ENCODE results near the gene ETNK2. TPM values are rescaled to one million over a fixed set of nuclear protein-coding genes. Genes with fewer than 3 reads are reported as not detected.

The ETNK2 gene
- total RNA-seq, 4 donors from 2014 or later: 0.35 to 9.7 (median 5.7) TPM; not detected in 1

- H3K27me3 ChIP-seq: no peaks in the 10 kb centered on the region
- TF ChIP-seq POLR2A (IDR thresholded peaks at IDR 0.05): no peak
- TF ChIP-seq CTCF (IDR thresholded peaks at IDR 0.05): no peak
These were observed 45.2 kb upstream of the ETNK2 start for GRCh38 chr1:204197068-204197467.

DNA sequence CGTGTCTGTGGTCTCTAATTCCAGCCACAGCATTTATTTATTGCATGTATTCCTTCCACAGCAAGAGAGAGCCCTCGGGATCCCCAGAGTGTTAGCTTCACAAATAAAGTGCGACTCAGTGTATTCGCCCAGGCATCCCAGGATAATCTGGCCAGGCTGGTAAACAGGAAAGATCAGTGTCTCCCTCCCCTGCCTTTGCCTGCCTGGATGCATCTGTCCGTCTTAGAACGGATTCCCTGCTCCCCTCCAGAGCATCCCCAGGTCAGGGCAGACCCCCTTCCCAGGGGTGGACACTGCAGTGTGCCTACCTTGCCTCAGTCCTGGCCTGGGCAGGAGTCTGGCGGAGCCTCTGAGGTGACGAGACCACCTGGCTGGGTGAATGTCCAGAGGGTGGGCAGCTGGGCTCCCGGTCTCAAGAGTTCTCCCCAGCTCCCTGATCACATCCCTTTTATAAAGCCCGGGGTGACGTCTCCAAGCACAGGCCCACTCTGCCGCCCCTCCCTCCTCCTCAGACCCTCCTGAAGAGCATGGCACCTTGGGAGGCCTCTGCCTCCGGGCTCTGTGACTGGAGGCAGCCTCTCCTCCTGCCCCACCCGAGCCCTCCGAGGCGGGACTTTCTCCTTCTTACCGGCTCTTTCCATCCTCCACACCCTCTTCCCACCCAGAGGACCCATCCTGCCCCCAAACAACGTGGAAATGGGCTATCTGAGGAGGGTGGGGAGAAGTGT, 44.4 kb upstream of the ETNK2 start, which contains the start of gene KISS1:
TSS of gene KISS1 (minus strand) at position 424 of the 728 bp plus-strand sequence. CDS start 3,615 bp downstream, outside the sequence.
- Histone ChIP-seq H3K27ac (no peak within 1 kb of the TSS), H3K27me3 (no peaks in the 10 kb centered on the region), H3K4me3 (no peak within 1 kb of the TSS), H3K36me3 (no peaks in the 10 kb centered on the region), H3K9me3 (no peaks in the 10 kb centered on the region), H3K4me1 (no peaks in the 10 kb centered on the region)
- TF ChIP-seq POLR2A (IDR thresholded peaks at IDR 0.05): no peak
- no peak for TF ChIP-seq CTCF (IDR thresholded peaks at IDR 0.05)
- no peak for DNase-seq

More at GRCh38 chr1:204197068-204197467, 45.2 kb upstream of the ETNK2 start:
- no peaks in the 10 kb centered on the region for H3K4me1 ChIP-seq
- H3K4me3 ChIP-seq: no peak overlapping the region
- no peaks in the 10 kb centered on the region for H3K36me3 ChIP-seq
- no peaks in the 10 kb centered on the region for H3K9me3 ChIP-seq
- DNase-seq: no peak
- no peak overlapping the region for H3K27ac ChIP-seq

DNA sequence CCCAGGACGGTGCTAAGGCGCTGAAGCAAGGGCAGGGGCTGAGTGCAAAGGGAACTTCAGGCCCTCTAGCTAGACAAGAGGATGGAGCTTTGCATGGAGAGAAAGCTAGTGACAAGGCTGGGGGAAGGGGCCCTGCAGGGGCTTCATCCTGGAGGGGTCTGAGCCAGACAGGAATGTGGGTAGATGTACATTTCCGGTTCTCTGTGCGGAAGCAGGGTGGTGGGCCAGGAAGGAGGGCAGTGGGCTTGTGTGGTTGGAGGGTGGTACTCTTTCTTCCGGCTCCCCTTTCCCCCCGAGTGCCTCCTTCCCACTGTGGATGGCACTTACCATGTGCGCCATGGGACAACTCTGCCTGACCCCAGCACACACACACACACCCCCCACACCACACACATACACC, 42.9 kb upstream of the ETNK2 start:
- H3K9me3 ChIP-seq: no peaks in the 10 kb centered on the region
- H3K36me3 ChIP-seq: no peaks in the 10 kb centered on the region
- H3K27me3 ChIP-seq: no peaks in the 10 kb centered on the region
- TF ChIP-seq POLR2A (IDR thresholded peaks at IDR 0.05) (no peak), CTCF (IDR thresholded peaks at IDR 0.05) (no peak)
- H3K4me3 ChIP-seq: no peak overlapping the region
- no peak overlapping the region for H3K27ac ChIP-seq
- no peaks in the 10 kb centered on the region for H3K4me1 ChIP-seq
- peak in 1 of 3 donors; percentile 13 for DNase-seq

DNA sequence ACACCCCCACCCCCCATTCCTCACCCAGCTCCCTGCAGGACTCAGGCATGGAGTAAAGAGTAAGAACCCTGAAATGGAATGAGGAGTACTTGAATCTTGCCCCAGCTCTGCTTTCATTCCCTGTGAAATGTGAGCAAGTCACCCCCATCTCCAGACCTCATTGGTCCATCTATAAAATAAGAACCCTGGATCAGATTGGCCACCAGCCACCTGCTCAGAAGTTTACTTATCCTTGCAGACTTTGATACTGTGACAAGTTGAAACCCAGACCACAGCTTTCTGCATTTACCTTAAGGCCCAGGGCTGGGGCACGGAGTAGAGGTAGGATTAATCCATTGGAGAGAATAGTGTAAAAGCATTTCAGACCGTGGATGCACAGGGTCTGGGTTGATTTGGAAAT, 42.2 kb upstream of the ETNK2 start:
- Histone ChIP-seq H3K27ac (no peak overlapping the region), H3K9me3 (no peaks in the 10 kb centered on the region), H3K36me3 (no peaks in the 10 kb centered on the region), H3K27me3 (no peaks in the 10 kb centered on the region), H3K4me1 (no peaks in the 10 kb centered on the region), H3K4me3 (no peak overlapping the region)
- TF ChIP-seq POLR2A (IDR thresholded peaks at IDR 0.05): no peak
- TF ChIP-seq CTCF (IDR thresholded peaks at IDR 0.05): no peak
- DNase-seq: peak in 1 of 3 donors; percentile 41

DNA sequence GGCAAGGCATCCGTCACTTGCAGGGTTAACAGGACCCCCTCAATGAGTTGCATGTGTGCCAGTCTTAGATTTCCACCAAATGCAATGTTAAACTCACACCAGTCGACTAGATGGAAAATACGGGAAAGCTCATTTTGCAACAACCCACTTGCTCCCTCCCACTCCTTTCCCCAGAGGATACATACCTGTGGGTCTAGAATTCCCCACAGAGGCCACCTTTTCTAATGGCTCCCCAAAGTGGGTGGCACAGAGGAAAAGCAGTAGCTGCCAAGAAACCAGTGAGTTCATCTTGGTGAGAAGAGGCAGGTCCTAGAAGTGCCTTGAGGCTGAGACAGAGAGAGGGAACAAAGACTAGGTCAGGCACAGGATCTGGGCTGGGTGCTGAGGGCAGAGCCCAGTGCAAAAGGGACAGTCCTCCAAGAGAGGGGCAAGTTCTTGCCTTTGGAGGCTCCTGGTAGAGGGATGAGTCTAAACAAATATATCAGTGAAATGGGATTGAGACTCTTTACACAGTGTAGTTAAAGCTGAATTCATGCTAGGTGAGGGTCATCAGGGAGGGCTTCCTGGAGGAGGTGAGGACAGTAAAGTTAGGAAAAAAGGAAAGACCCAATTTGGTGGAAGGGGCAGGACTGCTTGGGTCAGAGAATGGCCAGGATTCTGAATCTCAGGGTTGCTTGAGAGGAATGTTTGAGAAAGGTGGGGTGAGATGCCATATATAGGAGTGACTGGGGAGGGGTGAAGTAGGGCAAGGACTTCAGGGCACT, 40.9 kb upstream of the ETNK2 start:
- DNase-seq: peak in 1 of 3 donors; percentile 30
- Histone ChIP-seq H3K36me3 (no peaks in the 10 kb centered on the region), H3K27me3 (no peaks in the 10 kb centered on the region), H3K27ac (no peak overlapping the region), H3K9me3 (no peaks in the 10 kb centered on the region), H3K4me1 (no peaks in the 10 kb centered on the region), H3K4me3 (no peak overlapping the region)
- no peak for TF ChIP-seq POLR2A (IDR thresholded peaks at IDR 0.05)
- no peak for TF ChIP-seq CTCF (IDR thresholded peaks at IDR 0.05)

All from Peyer's patch (tissue), 4 donors.